Measurements from ENCODE around the gene COPS8.

DNA sequence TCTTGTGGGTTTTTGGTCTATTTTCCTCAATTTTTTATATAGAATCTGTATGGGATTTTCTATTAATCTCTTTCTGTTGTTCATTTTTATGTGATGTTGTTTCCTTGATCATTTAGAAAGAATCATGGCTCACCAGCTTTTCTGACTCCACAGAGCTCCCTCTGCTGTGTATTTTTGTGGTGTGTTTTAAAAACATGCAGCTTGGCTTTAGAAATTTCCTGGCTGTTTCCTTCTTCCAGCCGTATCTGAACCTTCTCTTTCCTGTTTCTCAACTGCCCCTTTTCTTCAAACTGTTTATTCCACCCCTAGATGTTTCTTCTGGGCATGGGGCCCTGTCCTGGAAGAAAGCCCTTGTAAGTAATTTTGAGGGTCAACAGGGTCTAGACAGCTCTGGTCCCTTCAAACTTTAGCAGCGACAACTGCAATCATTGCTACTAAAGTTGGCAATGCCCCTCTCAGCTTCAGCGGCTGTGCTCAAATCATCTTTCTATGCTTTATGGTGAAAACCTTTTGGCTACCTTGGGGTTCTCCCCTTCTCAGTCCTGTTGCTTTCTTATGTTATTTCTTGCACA, 17.6 kb upstream of the COPS8 start:
- TF ChIP-seq CTCF (IDR thresholded peaks at IDR 0.05) (no peak), POLR2A (IDR thresholded peaks at IDR 0.05) (no peak)

Measured in Peyer's patch (tissue), 4 donors.